Amniotic epithelial cell (primary cell): ENCODE measurements around the gene CSN3.
"Not testable (repeated sequence)": the region's sequence is repeated elsewhere in the genome, so short reads cannot be mapped to it uniquely, and the experiment has no call there.

Experiments
- DNase-seq: peaks from one replicate; pipeline ENCODE4 v3.0.0-alpha.2; 2010; ENCODE audit warnings: low read depth

The CSN3 gene, protein sequence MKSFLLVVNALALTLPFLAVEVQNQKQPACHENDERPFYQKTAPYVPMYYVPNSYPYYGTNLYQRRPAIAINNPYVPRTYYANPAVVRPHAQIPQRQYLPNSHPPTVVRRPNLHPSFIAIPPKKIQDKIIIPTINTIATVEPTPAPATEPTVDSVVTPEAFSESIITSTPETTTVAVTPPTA

GRCh38 chr4:70242297-70242696 is at the start of gene CSN3:
TSS of gene CSN3 (plus strand) at chr4:70242597. CDS start at chr4:70244820, 2,223 bp downstream.
- not testable (repeated sequence) for DNase-seq

GRCh38 chr4:70192895-70193294 is 49.5 kb upstream of the CSN3 start:
- no peak for DNase-seq

- DNase-seq, result no peak
Observed at GRCh38 chr4:70195425-70195824, 47.0 kb upstream of the CSN3 start, which contains the start of gene ODAM. TSS of gene ODAM (plus strand) at chr4:70195725. CDS start at chr4:70196544, 819 bp downstream.

DNA sequence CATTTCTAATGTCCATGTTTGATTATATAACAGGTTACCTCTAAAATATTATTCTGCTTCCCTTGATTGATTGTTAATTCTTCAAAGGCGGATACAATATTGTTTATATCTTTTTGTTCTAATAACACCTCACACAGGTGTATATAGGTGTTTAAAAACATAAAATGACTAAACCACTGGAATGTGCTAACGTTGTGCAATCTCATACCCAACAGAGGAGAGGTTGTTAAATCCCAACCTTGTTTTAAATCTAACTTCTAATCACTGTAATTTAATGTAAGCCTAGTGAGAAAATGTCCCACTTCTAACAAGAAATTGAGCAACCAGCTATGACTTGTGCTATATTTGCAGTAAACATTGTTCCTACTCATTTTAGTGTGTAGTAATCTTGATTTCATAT is 45.5 kb upstream of the CSN3 start:
- no peak for DNase-seq

DNA sequence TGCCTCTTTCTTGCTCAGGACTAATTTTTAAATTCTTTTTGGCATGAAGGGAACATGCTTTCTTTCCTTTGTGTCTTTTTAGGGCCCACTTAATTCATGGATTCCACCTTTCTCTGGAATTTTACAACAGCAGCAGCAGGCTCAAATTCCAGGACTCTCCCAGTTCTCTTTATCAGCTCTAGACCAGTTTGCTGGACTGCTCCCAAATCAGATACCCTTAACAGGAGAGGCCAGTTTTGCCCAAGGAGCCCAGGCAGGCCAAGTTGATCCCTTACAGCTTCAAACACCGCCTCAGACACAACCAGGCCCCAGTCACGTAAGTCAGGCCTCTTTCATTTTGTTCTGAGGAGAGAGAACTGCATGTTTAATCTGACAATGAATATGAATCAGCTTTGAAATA is 44.6 kb upstream of the CSN3 start:
- DNase-seq, result peak; percentile 52

GRCh38 chr4:70203601-70204000 is 38.8 kb upstream of the CSN3 start:
- DNase-seq, result no peak

DNA sequence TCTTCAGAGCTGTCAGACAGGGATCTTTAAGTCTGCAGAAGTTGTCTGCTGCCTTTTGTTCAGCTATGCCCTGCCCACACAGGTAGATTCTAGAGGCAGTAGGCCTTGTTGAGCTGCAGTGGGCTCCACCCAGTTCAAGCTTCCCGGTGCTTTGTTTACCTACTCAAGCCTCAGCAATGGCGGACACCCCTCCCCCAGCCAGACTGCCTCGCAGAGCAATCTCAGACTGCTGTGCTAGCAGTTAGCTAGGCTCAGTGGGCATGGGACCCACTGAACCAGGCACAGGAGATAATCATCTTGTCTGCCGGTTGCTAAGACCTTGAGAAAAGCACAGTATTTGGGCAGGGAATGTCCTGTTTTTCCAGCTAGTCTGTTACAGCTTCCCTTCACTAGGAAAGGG is 29.6 kb upstream of the CSN3 start:
- DNase-seq, result not testable (repeated sequence)

GRCh38 chr4:70216109-70216508 is 26.3 kb upstream of the CSN3 start:
- not testable (repeated sequence) for DNase-seq

DNA sequence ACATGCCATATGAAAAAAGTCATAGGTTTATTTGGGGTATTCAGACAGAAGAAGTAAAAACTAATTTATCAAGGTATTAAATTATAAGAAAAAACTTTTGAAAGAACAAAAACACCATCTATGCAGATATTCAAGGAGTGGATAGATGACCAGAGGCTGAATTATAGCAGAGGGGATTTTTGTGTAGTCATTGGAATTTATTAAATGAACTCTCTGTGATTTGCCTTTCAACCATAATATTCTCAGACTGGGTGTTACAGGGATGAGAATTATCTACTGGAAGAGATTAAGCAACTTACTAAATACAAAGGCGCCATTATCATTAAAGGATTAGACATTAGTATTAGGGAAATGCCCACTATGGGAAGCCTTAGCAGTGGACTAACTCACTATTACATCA is 25.8 kb upstream of the CSN3 start:
- not testable (repeated sequence) for DNase-seq

GRCh38 chr4:70221389-70221788 is 21.0 kb upstream of the CSN3 start:
- DNase-seq, result not testable (repeated sequence)

GRCh38 chr4:70221818-70222217 is 20.6 kb upstream of the CSN3 start:
- not testable (repeated sequence) for DNase-seq

GRCh38 chr4:70225824-70226223 is 16.6 kb upstream of the CSN3 start, which contains the start of gene FDCSP:
TSS of gene FDCSP (plus strand) at chr4:70226124. CDS start at chr4:70231195, 5,071 bp downstream.
- peak; percentile 11 for DNase-seq

DNA sequence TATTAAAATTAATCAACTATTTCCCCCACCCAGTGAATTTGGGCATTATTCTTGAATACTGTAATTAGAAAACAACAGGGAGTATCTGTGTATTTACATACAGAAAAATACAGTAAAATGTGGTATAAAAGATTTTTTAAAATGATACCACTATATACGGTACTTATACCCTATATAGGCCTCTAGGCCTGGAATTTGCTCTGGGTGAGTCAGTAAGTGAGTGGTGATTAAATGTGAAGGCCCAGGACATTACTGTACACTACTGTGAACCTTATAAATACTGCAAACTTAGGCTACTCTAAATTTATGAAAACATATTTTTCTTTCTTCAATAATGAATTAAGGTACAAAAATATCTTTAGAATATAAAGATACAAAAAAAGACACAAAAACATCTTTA is 6.3 kb upstream of the CSN3 start:
- peak; percentile 44 for DNase-seq

- peak; percentile 9 for DNase-seq
Observed at GRCh38 chr4:70239131-70239883, 3.1 kb upstream of the CSN3 start.

DNA sequence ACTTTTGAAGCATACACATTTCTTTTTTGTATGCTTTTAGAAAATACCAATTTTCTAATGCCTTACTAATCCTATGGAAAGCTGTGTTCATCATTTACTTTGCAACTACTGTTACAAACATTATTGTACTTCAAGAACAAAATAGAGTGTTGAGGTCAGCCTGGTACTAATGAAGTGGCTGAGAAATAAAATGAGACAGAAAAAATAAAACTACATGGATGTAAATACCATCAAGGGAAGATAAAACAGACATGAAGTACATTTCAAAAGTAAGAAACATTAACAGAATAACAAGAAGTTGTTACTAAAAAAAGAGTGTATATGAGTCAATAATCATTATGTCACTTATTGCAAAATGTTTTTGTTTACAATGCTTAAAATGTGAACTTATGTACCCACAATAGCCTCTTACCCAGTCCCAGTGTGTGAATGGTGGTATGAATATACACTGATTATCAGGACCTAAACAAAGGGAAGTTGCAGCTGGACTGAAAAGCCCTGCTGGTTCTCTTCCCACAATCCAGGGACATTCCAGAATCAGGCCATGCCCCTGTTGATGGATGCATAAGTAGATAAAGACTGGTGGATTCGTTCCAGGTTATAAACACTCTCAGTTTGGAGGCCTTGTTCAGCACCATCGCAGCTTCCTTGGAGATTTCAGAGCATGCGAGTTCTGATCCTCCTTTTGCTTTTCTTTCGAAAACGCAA is 2.4 kb upstream of the CSN3 start:
- DNase-seq, result peak; percentile 94

DNA sequence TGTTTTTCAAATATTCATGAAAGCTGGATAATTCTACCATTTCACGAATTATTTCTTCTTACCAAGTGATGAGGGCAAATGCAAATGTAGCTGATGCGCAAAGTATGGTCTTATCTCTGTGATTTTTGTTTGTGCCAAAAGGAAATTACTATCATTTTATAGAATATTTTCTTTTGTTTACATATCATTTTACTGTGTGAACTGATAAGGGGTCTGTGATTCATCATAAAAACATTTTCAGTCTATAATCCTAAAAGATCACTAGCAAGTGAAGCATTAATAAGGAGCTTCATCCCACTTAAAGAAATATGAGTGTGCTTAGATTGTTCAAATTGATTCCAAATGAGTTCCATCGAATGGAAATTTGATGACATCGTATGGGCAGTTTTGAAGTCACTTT is 694 bp downstream of the CSN3 start:
- peak; percentile 19 for DNase-seq

DNA sequence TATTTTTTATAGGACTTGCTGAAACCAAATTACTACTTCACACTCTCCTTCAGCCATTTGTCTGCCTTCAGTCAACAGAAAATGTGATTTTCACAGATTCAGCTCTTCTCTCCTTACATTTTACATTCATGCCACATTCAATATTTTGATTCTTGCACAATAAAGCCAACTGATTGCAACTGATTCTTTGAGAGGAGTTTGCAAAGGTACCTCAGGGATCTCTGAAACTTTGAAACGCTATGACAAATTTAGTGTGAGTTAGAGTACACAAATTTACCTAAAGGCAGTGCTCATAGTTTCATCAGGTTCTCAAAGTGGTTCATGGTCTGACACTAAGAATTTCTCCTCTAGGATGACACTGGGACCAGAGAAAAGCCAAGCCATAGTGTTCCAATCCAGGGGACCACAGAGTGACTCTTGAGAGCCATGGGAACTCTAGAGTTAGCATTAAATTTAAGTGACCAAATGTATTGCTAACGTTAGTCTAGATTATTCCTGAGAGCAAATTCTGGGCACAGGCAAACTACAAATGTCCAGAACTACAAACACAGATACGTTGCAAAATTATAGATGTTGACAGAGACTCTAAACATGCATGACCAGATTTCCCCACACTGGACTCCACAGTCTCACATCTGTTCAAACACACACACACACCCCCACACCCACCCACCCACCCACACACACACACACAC is 9.0 kb downstream of the CSN3 start:
- DNase-seq, result no peak

- no peak for DNase-seq
Observed at GRCh38 chr4:70251945-70252277, 9.5 kb downstream of the CSN3 start.

GRCh38 chr4:70269674-70270073 is 27.3 kb downstream of the CSN3 start:
- DNase-seq, result peak; percentile 40

GRCh38 chr4:70277121-70277520 is 34.7 kb downstream of the CSN3 start:
- no peak for DNase-seq

DNA sequence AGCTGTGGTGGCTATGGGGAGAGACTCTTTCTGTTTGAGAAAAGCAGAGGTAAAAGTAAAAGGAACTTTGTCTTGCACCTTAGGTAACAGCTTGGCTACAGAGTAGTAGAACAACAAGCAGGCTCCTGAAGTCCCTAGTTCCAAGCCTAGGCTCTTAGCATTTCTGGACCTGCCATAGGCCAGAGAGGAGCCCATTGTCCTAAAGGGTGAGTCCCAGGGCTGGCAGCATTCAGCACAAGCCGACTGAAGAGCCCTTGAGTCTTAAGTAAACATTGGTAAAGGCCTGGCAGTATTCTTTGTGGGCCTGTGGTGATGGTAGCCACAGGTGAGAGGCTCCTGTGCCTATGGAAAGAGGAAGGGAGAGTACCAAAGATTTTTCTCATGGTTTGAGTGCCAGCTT is 38.2 kb downstream of the CSN3 start:
- DNase-seq, result no peak

DNA sequence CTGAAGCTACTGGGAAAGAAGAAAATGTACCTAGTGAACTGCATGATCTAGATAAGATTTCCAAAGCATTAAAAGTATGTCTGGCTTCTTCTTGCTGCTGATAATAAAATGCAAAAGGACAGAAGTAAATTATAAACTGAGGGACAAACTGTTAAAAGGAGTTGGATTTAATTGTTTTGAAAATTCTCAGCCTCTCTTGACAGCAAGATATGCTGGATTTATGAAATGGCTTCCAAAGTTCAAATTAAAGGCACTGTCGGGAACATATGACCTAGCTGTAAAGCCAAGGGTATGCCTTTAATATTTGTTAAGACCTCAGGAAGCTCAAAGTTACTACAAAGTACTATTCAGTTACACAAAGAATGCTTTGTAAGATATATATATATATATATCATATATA is 46.3 kb downstream of the CSN3 start:
- no peak for DNase-seq
